ENCODE measurements around the gene SEPTIN8.

The SEPTIN8 gene

DNA sequence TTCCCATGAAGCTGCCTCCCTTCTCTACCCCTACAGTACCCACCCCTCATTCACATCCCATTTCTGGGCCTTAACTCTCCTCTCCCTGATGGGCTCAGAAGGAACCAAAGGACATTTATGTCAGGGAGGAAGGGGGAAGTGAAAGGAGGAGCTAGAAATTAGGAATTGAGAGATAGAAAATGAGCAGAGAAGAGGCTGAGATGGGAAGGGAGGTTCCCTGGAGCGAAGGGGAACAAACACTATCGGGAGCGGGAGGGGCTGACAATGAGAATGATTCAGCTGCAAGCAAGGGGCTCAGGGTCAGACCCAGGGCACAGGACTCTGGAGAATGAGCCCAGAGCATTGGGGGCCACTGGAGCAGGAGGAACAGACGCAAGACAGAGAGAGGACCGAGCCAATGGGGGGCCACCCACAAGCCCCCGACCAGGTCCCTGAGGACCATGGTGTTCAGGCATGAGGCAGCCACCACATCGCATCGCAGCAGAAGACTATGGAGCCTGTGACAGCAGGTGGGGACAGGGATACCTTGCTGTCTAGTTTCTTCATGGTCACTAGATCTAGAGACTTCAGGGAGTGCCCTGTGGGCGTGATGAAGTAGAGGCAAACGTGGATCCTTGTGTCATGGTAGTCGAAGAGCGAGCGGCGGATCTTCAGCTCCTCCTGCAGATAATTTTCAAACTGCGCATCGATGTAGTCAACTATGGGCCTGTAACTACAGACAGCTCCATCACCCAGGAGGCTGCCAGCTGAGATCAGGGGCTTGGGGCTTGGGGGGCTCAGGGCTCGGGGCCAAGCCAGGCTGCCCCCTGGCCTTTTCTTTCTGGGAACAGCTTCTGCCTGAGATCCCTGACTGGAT is 13.6 kb downstream of the SEPTIN8 start:
- no peak for DNase-seq

DNA sequence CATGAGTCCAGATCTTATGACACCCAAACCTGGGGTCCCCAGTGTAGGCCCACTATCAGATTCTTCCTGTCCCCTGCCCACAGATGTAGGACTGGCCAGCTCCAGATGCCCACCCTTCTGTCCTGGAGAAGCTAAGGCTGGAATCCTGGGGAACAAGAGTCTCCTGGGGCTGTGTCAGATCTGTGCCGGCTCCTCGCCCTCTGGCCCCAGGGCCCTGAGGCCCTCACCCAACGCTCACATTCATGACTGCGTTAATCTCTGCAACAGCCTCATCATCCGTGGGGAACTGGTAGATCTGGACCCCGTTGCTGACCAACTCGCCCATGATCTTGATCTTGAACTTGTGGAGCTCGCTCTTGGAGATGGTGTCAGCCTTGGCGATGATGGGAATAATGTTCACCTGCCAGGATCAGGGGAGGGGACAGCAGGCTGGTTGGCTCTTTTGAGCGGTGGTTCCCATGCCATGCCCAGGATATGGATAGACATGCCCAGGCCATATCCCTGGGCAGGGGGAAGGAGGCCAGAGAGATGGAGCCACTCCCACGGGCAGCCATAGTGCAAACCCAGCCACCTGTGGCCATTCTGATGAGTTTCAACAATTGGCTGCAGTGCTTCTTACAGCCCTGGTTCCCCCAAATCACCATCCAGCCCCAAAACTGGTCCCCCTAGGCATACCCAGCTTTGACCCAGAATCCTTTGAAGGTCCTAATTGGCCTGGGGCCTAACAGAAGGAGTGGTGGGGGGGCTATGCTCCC is 14.6 kb downstream of the SEPTIN8 start:
- DNase-seq, result no peak

DNA sequence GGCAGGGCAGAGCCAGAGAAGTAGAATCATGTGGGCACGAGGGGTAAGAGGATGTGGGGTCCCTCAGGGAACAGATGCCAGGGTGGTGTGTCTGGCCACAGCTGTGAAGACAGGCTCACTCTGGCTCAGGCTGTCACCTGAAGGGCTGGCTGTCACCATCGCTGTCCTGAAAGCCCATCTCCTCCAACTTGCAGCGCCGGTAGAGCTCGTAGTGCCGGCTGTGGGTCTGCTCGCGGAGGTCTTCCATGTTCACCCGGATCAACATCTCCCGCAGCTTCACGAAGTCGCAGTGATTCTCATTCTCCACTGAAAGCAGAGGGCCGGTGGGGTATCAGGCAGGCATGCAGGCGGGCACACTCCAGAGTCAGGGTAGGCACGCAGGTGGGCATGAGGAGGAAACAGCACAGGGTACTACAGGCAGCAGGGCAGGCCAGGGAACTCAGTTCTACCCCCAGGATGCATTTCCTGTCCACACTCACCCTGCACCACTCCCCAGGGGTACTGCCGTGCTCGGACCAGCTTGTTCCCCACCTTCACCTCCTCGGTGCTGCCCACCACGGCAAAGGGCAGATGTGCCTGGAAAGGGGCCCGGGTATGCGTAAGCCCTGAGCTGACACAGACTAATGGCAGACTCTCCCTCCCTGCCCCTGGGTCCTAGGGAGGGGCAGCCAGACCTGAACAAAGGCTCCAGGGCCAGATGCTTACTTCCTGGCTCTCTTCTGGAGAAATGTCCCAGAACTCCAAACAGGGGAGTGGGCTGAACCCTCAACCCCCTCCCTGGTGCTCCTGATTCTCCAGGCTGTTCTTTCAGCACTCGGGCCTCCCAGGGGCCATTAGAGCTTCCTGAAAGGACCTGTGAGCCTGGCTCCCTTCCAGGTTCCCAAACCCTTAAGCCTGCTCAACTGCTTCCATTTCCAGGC is 15.5 kb downstream of the SEPTIN8 start:
- DNase-seq, result no peak

DNA sequence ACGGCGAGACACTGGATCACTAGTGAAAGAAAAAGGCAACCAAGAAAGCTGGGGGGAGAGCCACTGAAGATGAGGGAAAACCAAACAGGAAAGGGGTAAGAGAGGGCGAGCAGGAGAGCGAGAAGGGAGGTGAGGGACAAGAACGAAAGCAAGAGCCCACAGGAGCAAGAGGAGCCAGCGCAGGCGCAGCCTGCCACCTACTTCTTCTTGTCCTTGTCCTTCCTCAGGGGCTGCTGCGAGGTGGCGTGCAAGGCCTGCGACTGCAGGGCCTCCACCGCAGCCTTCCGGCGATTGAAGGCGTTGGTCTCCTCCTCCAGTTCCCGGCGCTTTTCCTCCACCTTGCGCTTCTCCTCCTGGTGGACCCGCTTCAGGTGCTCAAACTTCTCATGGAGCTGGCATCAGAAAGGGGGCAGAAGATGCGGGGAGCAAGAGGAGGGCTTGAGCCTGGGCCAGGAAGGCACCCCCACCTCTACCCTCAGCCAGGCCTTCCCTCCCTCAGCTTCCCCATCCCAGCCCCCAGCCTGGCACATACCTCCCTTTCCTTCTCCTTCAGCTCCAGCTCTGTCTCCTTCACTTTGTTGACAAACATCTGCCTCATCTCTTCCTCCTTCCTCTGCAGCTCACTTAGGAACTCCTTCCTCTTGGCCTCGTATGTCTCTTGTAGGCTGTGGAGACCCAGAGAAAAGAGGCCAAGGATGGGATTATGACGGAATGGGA is 16.3 kb downstream of the SEPTIN8 start:
- DNase-seq, result no peak

DNA sequence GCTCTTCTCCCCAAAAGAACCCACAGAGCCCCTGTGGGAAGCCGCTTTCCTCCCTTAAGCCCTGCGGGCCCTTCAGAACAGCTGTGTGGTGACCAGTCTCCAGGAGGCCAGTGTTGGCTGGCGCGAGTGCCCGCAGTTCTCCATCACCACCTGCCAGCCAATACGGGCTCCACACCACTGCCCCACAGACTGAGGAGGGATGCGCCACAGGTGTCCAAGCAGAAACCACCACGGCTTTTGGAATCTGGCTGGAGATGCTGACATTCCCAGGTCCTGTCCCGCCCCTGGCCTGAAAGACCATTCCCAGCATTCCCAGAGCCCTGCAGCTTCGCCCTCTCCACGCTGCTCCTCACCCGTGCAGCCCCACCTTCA is 17.0 kb downstream of the SEPTIN8 start:
- DNase-seq, result no peak

DNA sequence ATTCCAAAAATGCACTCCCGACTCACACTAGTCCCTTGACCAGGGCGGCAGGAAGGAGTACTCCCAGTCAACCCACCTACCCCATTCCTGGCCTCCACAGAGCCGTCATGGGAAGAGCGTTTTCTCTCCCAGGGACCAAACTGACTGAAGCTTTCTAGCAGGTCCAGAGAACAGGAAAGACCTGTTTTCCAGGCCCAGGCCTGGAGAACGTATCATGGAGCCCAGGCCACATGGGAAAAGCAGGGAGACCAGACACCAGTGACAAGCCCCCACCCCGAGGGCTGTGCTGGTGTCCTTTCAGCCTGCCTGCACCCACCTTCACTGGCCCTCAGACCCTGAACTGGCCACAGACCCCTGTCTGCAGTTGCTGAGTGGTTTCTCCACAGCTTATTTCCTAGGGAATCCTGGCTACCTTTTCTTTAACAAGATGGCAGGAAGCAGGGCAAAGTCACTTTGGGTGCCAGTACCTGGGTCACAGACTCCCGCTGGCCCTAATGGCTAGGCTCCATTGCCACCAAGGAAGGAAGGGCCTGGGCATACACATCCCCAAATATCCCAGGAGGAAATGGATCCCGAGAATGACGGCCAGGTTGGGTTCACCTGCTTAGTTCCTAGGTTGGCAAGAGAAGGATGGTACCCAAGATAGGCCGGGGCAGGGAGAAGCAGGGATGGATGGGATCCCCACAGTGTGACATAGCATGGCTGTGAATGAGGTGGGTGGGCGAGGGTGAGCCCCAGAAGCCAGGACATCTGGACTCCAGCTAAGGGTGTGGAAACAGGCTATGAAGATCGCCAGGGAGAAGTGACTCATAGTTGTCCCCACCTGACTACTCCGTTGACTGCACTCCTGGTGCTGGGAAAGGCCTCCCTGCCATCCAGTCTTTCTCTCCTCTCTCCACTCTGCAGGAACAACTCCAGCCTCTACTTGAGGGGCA is 17.7 kb downstream of the SEPTIN8 start:
- DNase-seq, result no peak

DNA sequence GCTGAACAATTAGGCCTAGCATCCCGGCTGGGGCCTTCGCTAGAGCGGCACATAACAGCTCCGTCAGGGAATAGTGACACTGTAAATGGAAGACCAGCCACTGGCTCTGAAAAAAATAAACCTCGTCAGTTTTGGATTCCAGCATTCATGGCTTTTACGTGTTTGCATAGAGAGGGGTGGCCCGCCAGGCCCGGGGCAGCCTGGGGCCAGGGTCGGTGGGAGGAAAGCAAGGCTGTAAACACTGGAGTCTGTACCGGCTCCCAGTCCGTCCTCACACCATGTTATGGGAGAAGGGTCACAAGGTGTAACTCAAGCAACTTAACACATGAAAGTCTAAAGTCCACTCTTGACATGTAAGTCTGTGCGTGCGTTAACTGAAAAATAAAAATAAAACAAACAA is 18.6 kb downstream of the SEPTIN8 start:
- no peak for DNase-seq

DNA sequence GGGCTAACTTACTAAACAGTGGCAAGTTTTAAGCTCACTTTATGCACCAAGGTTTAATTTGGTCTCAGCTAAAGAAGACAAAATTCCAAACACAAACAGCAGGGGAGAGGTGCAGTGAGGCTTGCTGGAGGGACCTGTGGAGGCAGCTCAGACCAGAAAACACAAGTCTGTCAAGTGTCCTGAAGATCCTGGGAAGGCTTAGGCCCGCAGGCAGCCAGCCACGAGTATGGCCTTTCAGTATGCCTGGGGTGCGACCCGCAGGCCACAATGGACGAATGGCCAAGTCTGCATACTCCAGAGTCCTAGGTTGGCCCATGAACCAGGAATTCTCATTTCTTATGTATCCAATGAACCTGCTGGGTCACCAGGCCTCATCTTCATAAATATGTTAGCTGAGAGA is 20.5 kb downstream of the SEPTIN8 start:
- DNase-seq, result no peak

DNA sequence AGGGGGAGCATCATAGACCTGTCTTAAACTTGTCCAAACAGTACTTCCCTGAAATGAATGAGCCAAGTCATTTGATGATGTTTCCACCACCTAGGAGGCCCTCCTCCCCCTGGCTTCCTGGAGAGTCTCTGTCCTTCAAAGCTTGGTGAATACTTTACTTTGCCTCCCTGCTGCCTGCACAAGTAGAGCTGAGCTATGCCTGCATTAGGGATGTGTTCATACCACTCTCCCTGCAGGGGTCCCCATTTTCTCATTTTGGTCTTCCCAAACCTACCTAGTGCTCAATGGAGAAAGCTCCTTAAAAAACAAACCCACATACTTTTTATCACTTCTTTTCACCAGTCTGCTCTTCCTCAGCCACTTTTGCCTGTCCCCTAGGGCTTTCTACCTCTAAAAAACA is 22.1 kb downstream of the SEPTIN8 start:
- DNase-seq, result peak in 1 of 2 experiments; percentile 30

DNA sequence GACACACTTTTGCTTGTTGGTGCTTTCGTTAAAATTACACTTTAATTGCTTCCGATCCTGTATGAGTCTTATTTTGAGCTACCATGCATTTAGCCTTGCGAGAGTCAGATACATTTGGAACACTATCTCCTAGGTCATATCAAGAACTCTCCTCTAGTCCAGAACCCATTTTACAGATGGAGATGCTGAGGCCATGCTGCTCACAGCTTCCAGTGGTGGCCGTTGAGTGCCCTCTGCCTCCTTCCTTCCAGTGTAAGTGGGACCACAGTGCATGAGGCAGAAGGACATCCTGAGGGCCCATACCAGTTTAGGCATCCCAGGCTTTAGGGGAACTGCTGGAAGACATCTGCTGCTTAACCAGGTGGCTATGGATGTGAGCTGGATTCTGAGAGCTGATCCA is 22.9 kb downstream of the SEPTIN8 start:
- DNase-seq, result no peak

DNA sequence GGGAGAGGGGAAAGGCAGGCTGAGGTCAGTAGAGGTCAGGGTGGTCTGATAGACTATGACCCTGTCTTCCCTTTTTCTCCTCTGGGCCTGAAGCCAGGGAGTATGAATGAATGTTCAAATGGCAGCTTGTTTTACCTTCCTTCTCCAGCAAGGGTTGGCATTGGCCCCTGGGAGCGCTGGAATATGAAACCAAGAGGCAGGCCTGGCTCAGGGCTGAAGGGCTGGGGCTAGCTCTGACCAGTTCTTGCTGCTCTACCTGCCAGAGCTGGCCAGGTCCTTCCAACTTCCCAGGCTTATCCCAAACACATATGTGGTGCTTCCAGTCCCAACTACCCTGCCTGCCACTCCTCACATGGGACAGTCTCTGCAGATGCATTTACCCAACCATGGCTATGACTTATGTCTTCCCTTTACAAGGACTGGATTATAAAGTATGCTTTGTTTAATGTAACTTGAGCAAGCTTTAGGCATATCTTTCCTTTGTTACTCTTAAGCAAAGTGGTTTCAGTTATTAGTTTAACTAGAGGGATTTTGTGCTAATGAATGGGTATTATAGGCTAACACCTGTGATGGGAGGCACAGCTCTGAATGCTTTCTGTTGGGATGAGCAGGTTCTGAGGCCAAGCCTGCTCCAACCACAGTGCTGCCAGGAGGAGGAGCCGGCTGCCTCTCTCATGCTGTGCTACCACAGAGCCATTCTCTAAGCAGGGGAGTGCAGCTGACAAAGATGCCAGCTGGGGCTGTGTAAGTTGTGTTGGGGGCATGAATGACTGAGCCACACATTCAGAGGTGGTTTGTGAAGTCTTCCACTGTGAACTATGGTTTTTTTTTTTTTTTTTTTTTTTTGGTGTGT is 23.7 kb downstream of the SEPTIN8 start:
- DNase-seq, result no peak

DNA sequence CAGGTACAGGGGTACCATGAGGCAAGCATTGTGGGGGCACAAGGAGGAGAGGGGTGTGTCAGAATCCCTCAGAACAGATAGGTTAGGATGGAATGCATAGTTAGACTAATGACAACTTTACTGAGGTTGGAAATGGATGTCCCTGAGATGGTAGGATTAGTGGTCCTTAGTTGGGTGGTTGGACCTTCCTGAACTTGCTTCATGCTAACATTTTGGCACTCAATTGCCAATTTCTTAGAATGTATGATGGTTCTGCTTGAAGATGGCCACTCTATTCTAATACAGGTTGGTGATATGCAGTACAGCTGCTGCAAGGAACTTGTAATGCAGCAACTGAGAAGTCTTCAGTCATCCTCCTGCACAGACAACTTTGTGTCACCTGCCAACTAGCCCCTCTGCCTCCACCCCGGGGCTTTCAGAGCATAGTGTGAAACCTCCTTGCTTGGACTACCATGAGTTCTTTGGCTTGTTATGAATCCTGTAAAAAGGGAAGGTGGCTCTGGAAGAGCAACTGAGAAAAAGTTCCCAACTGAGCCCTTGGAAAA is 24.4 kb downstream of the SEPTIN8 start:
- no peak for DNase-seq

DNA sequence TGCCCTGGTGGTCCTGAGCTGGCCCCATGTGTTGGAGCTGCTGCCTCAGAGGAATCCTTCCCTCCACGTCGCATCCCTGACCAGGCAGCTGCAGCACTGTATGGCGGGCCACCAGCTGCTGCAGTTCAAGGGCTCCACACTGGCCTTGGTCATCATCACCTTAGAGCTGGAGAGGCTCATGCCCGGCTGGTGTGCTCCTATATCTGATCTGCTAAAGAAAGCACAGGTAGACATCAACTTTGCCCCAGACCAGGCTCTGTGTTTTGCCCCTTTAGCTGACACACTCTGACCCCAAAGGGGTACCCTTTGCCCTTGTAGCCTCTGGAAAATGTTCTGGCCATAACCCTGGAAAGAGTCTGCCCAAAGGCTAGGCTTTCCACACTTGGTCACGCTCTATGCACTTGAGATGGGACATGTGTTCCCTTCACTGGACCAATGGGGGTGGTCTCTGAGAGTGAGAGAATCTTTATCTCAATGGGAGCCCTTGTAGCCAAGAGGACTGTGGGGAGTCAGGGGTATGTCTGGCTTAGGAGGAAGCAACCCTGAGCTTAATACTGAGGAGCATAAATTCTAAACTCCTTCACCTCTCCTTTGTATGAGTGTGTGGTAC is 25.0 kb downstream of the SEPTIN8 start:
- no peak for DNase-seq

DNA sequence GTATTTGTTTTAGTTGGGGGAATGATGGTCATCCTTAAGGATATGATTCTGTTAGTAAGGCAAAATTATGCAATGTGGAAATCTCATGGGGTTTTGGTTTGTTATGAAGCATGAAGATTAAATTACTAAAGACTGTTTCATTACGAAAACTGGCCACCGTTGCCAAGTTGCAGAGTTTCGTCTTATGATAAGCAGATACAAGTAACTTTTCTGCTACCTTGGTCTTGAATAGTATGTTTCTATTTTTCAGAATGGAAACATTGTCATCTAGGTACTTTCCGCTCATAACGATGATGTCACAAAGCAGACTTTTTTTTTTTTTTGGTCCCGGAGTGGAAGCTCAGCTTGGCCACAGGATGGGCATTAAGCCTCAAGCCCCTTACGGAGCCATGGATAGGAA is 25.6 kb downstream of the SEPTIN8 start:
- DNase-seq, result no peak

DNA sequence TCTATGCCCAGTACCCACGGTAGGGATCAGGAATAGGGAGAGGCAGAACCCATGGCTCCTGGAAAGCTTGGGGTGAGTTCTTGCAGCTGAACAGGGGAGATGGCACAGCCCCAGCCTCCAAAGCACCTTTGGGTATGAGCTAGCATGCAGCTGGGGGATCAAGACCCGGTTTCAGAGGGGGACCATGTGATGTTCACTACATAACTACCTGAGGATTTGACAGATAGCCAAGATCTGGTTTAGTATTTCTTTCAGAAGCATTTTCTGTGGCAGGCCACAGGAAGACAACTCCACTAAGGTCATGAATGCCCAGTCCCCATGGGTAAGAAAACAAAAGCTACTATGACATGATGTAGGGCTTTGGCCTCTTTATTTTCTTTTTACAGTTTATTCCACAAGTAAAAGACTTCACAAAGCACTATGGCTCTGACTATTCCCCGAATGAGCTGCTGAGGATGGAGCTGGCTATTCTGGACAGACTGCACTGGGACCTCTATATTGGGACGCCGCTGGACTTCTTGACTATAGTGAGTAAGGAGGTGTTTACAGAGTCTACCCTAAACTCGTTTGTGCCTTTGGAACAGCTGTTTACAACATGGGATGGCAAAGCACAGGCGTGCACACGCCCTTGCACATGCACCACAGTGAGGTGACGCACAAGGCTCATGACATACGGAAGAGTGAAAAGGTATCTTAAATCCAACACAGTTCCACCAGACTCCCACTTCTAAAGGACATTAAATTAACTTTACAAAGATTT is 26.4 kb downstream of the SEPTIN8 start:
- no peak for DNase-seq

DNA sequence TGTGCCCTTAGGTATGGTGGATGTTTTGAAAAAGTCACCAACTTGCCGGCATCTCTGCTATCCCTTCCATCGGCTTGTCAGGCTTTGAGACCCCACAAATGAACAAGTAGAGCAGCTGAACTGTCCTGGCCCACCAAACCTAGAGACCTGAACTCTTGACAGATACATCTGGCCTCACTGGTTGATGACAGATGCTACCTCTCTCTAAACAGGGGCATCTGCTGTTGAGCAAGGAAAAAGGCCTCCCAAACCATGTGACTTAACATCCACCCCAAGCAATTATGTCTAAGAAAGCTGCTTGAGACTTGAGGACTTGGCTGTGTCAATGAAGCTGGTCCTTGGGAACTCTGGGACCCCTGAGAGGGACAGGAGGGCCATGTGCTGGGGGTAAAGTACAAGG is 27.5 kb downstream of the SEPTIN8 start:
- no peak for DNase-seq

DNA sequence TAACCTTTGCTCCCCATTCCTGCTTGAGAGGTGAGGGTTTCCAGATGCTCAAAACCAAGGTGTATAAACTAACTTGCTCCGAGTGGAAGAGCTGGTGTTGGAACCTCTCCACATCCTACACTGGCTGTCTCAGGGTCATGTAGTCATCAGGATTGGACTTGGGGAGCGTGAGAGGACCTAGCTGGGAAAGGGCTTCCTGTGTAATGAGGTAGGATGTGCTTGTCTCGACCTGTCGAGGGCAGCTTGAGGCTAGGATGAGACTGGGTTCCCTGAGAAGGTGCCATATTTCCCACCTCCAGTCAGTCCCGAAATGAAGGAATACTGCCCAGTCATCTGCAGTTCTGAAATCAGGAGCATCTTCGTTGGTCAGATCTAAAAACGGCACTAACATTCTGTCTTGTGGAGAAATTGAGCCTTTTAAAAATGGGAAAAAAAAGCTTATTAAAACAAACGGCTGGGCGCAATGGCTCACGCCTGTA is 28.5 kb downstream of the SEPTIN8 start:
- no peak for DNase-seq

DNA sequence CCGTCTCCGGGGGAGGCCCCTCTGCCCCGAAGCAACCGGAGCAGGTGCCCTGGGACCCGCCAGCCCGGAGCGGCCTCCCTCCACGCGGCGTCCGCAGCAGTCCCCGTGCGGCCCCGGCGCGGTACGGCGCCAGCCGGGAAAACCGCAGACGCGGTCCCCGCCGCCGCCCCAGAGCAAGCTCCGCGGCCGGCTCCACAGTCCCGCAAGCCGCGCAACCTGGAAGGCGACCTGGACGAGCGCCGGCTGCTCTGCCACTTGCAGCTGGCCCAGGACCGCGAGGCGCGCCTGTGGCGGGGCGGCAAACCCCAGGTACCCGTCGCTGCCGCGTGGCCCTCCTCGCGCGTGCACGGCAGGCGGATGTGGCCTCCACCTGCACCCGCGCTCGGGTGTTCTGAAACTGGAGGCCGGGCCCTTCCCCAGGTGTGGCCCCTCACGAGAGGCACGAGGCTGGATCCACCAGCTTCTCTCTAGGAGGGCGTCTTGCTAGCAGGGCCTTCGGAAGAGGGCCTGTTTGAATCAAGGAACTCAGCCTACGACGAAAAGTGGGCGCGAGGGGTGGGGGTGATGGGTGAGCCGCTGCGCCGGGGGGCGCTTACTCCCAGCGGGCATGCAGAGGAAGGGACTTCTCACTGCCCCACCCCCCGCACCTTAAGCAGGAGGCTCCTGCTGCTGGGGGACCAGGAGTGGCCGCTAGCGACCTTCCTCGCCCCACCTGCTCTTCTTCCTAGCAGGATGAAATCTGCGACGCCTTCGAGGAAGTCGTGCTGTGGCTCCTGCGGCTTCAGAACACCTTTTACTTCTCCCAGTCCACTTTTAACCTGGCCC is 29.2 kb downstream of the SEPTIN8 start:
- no peak for DNase-seq

All from SW 1271 (cell line).